AG20443 (cell line): ENCODE results near the gene SNX6.
"Not testable (repeated sequence)": the region's sequence is repeated elsewhere in the genome, so short reads cannot be mapped to it uniquely, and the experiment has no call there.

ENCODE experiments used
- DNase-seq: peaks from one replicate; pipeline ENCODE4 v3.0.0; 2012; ENCODE audit warnings: low spot score, mixed read lengths

Gene SNX6

GRCh38 chr14:34562776-34563150, 67.2 kb downstream of the SNX6 start:
- no peak for DNase-seq

- not testable (repeated sequence) for DNase-seq
Observed at GRCh38 chr14:34562037-34562775, 67.7 kb downstream of the SNX6 start.

GRCh38 chr14:34556498-34556829, 73.5 kb downstream of the SNX6 start:
- not testable (repeated sequence) for DNase-seq

DNA sequence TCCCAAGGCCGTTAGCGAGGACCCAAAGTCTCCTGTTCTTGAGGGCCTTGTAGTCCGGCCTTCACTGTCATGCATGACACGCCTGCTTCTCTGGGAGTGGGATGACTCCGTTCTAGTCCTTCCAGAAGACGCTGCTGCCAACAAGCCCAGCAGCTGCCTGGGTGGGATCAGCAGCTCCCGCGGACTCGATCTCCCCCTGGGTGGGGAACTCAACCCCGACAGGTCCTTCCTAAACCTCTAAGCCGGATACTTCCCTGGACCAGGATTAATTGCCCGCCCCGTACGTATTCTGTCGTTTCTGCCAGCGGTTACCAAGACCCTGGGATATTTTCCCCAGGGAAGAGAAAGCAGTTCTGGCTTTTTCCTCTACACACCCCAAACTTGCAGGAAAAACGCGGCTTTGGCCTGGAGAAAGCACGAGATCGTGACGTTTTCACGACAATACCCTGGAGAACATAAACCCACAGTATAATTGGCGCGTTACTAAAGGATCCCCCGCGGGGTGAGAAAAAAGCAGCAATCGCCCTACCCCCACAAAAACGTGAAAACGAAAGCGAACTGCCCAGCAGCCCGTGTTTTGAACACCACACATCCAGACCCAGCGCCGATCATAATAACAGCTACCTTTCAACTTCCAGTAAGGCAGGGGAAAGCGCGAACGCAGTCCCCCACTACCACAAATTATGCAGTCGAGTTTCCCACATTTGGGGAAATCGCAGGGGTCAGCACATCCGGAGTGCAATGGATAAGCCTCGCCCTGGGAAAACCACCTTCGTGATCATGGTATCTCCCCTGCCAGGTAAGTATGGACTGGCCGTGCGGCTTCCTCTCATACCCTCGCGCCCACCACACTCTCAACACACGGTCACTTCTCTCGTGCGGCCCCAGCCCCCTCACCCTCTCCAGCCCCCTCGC, 74.1 kb downstream of the SNX6 start:
- DNase-seq = not testable (repeated sequence)

- DNase-seq = no peak
Observed at GRCh38 chr14:34554540-34555250, 75.3 kb downstream of the SNX6 start.

- DNase-seq = not testable (repeated sequence)
Observed at GRCh38 chr14:34549276-34549966, 80.5 kb downstream of the SNX6 start.

- no peak for DNase-seq
Observed at GRCh38 chr14:34548472-34548981, 81.4 kb downstream of the SNX6 start.

DNA sequence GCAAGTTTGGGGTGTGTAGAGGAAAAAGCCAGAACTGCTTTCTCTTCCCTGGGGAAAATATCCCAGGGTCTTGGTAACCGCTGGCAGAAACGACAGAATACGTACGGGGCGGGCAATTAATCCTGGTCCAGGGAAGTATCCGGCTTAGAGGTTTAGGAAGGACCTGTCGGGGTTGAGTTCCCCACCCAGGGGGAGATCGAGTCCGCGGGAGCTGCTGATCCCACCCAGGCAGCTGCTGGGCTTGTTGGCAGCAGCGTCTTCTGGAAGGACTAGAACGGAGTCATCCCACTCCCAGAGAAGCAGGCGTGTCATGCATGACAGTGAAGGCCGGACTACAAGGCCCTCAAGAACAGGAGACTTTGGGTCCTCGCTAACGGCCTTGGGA, 82.8 kb downstream of the SNX6 start:
- not testable (repeated sequence) for DNase-seq

DNA sequence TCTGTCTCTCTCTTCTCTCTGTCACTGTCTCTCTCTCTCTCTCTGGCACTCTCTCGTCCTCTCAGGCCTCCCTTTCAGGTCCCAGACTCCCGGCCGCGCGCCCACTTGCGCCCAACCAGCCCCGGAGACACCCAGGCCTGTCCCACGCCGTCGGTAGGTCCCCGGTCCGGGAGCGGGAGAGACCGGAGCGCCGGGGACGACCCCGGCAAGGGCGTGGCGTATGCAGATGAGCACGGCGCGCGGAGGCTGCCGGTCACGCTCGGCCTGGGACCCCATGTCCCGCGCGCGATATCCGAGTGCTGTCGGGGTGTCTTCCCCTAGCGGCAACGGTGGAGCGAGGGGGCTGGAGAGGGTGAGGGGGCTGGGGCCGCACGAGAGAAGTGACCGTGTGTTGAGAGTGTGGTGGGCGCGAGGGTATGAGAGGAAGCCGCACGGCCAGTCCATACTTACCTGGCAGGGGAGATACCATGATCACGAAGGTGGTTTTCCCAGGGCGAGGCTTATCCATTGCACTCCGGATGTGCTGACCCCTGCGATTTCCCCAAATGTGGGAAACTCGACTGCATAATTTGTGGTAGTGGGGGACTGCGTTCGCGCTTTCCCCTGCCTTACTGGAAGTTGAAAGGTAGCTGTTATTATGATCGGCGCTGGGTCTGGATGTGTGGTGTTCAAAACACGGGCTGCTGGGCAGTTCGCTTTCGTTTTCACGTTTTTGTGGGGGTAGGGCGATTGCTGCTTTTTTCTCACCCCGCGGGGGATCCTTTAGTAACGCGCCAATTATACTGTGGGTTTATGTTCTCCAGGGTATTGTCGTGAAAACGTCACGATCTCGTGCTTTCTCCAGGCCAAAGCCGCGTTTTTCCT, 83.4 kb downstream of the SNX6 start:
- DNase-seq = not testable (repeated sequence)

DNA sequence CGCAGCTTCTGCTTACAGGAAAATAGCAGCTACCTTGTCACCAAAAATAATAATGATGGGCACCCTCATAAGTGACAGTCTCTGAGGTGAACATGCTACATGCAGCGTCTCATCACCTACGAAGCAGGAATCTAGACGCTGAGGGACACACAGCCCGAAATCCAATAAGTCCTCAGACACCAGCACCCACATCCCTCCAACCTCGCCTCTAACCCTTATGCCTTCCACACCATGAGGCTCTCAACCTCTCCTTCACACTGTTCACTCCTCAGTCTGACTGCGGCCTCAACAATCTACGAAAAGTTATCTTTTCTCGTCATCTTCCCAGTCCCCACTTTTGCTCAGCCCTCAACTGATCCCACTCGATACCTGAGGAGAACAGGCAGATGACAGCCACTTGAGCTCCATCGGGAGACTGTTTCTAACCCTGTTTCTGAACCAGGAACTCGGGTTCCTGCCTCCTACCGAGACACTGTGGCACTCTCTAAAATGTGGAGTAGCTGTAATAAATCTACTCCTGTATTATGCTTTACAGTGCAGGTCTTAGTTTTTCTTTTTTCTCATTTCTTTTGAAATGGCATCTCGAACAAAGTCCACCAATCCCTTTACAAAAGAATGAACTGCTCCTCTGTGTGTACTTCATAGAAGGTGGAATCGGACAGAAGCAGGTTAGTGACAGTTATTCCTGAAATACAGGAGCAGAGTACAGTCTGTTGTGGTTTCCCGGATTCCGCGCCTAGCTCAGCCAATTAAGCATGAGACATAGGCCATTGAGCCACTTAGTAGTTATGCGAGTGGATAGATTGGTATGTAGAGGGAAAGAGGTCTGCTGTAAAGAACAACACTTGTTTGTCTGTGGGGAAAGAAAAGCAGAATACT, 89.5 kb downstream of the SNX6 start:
- DNase-seq = not testable (repeated sequence)

GRCh38 chr14:34539407-34540180, 90.4 kb downstream of the SNX6 start, which contains the start of gene EAPP:
Gene EAPP (minus strand): TSS chr14:34539701. CDS start chr14:34539628, 73 bp downstream.
- peak; percentile 98 for DNase-seq

GRCh38 chr14:34538871-34539406, 91.0 kb downstream of the SNX6 start:
- DNase-seq = no peak

- not testable (repeated sequence) for DNase-seq
Observed at GRCh38 chr14:34538096-34538495, 91.9 kb downstream of the SNX6 start.

DNA sequence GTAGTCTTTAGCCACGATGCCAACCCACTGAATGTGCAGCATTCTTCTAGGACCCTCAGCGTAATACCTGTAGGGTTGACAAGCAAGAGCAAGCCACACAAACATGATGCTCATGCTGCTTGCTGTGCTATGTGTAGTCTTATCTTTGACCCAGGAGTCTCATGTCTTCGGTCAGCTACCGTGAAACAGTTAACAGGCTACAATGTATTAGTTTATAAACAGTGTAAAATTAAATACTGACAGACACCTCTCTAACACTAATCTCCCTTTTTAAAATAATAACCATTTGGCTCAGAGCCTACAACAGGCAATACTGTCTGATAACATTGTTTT, 92.3 kb downstream of the SNX6 start:
- no peak for DNase-seq

DNA sequence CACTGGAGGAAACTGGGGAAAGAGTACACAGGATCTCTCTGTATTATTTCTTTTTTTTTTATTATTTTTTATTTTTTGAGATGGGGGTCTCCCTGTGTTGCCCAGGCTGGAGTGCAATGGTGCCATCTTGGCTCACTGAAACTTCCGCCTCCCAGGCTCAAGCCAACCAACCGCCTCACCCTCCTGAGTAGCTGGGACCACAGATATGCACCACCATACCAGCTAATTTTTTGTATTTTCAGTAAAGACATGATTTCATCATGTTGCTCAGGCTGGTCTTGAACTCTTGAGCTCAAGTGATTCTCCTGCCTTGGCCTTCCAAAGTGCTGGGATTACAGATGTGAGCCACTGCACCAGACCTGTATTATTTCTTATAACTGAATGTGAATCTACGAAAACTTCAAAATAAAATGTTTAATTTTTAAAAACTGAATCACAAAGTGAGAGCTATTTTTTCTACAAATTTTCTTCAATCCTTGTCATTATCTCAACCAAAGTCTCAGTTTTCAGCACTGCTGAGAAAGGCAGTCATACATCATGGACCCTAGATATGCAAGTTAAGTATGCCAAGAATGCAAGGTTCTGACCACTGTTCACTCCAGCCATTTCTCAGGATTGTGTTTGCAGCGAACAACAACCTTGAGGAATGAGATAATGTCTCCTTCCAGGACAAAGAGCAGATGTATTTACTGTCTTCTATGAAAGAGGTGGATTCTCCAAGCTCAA, 92.8 kb downstream of the SNX6 start:
- DNase-seq = no peak

- no peak for DNase-seq
Observed at GRCh38 chr14:34527591-34527990, 102.4 kb downstream of the SNX6 start.

DNA sequence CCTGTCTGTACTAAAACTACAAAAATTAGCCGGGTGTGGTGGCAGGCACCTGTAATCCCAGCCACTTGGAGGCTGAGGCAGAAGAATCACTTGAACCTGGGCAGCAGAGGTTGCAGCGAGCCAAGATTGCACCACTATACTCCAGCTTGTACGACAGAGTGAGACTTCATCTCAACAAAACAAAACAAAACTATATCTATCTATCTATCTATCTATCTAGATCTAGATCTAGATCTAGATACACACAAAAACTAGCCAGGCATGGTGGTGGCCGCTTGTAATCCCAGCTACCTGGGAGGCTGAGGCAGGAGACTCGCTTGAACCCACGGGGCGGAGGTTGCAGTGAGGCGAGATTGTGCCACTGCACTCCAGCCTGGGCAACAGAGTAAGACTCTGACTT, 105.7 kb downstream of the SNX6 start:
- DNase-seq = not testable (repeated sequence)

- DNase-seq = no peak
Observed at GRCh38 chr14:34522496-34522895, 107.5 kb downstream of the SNX6 start.
